ENCODE results near the gene GEMIN7.
A peak's percentile ranks its signal among the peaks of the same experiment; 100 is the strongest.

Gene GEMIN7

DNA sequence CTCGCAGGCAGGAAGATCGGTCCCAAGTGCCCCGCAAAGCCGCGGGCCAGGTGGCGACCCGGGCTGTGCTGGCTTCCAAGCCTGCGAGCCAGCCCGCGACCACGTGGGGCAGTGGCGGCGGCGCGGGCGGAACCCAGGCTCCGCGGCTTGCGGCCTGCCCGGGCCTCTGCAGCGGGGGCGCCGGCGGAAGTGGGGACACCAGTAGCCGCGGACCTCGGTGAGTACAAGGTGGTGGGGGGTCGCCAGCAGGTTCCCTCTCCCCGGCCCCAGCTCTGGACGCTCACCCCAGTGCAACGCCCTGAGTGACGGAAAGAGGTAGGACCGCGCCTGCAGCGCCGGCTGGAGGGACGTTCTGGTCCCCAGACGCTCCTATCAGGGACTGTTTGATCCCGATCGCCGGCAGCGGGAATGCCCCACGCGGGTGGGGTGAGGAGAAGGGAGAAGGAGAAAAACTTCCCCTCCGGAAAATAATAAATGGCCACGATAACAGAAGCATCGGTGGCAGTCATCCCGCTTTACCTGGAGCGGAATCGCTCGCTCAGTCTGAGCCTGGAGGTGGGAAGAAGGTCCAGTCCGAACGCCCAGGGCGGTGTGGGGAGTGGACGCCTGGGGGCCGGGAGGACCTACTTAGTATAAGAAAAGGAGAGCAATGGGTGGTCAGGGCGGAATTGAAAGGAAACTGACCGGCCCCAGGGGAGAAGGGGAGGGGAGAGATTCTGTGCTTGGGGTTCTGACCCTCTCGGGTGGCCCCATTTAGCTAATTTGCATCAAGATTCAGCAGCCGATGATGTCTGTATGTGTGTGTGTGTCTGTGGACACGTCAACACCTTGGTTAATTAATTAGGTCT is at the start of gene GEMIN7:
Gene GEMIN7, plus strand, starts transcription at position 198 of the 848 bp plus-strand sequence. CDS start 10,855 bp downstream, outside the sequence.
- peak within 1 kb of the TSS; percentile 99 for H3K9ac ChIP-seq (ENCODE audit: low read length)
- H3K4me3 ChIP-seq (ENCODE audit: insufficient read depth, low read length, poor library complexity, severe bottlenecking), result peak within 1 kb of the TSS; percentile 100
- peaks cover 27% of the 10 kb centered on the region for H3F3A ChIP-seq (ENCODE audit: insufficient read depth)
- no peak for TF ChIP-seq CTCF (IDR thresholded peaks at IDR 0.05; ENCODE audit: insufficient read depth, low read length, poor library complexity, severe bottlenecking)
- TF ChIP-seq EZH2phosphoT487 (conservative IDR thresholded peaks at IDR 0.05; ENCODE audit: low read length), result no peak
- H4K20me1 ChIP-seq (ENCODE audit: low read depth, low read length), result peaks cover 7% of the 10 kb centered on the region
- no peaks in the 10 kb centered on the region for H3K27me3 ChIP-seq (ENCODE audit: low read length)
- peaks cover 70% of the 10 kb centered on the region for H3K79me2 ChIP-seq (ENCODE audit: insufficient read depth, low read length)
- peak within 1 kb of the TSS; percentile 74 for H3K4me2 ChIP-seq (ENCODE audit: low read depth, low read length, poor library complexity, severe bottlenecking)
- H3K36me3 ChIP-seq (ENCODE audit: low read length), result peaks cover 12% of the 10 kb centered on the region; the same call in 1 of the 2 replicates
- no peaks in the 10 kb centered on the region for H3K9me2 ChIP-seq (replicated peaks; ENCODE audit: insufficient read depth, low read length)
- peak within 1 kb of the TSS; percentile 81 for H3K27ac ChIP-seq (ENCODE audit: low read depth, low read length)
- peak within 1 kb of the TSS; percentile 84 for H2AFZ ChIP-seq (ENCODE audit: low read depth, low read length, severe bottlenecking)
- H3K9me3 ChIP-seq (ENCODE audit: insufficient read depth, low read length), result no peaks in the 10 kb centered on the region

GRCh38 chr19:45030825-45031224 is 48.2 kb upstream of the GEMIN7 start:
- no peak overlapping the region for H3K4me3 ChIP-seq (ENCODE audit: insufficient read depth, low read length, poor library complexity, severe bottlenecking)
- 0 out of 2 replicates have a peak, but pooled peaks cover 3% of the 10 kb centered on the region for H3K79me2 ChIP-seq (ENCODE audit: insufficient read depth, low read length)
- TF ChIP-seq CTCF (IDR thresholded peaks at IDR 0.05; ENCODE audit: insufficient read depth, low read length, poor library complexity, severe bottlenecking), result no peak
- no peak for TF ChIP-seq EZH2phosphoT487 (conservative IDR thresholded peaks at IDR 0.05; ENCODE audit: low read length)
- H3K36me3 ChIP-seq (ENCODE audit: low read length), result peaks cover 17% of the 10 kb centered on the region
- H3K9me3 ChIP-seq (ENCODE audit: insufficient read depth, low read length), result no peaks in the 10 kb centered on the region
- no peak overlapping the region for H3K4me2 ChIP-seq (ENCODE audit: low read depth, low read length, poor library complexity, severe bottlenecking)
- no peak overlapping the region for H3K27ac ChIP-seq (ENCODE audit: low read depth, low read length)
- peaks cover 5% of the 10 kb centered on the region; the same call in 1 of the 2 replicates for H3F3A ChIP-seq (ENCODE audit: insufficient read depth)
- H3K27me3 ChIP-seq (ENCODE audit: low read length), result no peaks in the 10 kb centered on the region
- H3K9me2 ChIP-seq (replicated peaks; ENCODE audit: insufficient read depth, low read length), result no peaks in the 10 kb centered on the region
- no peak overlapping the region for H2AFZ ChIP-seq (ENCODE audit: low read depth, low read length, severe bottlenecking)
- H3K9ac ChIP-seq (ENCODE audit: low read length), result no peak overlapping the region
- H4K20me1 ChIP-seq (ENCODE audit: low read depth, low read length), result no peaks in the 10 kb centered on the region

DNA sequence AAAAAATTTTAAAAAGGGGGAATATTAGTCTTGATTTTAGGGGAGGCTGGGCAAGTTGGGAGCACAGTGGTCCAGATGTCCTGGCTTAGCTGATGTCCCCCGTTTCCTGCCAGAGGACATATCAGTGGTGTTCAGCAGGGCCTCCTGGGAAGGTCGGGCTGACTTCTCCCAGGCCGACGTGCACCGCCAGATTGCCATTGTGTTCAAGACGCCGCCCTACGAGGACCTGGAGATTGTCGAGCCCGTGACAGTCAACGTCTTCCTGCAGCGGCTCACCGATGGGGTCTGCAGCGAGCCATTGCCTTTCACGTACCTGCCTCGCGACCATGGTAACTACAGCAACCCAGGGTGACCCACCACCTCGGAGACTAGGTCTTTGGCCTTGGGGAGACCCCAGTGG is 46.6 kb upstream of the GEMIN7 start:
- H3K79me2 ChIP-seq (ENCODE audit: insufficient read depth, low read length), result 0 out of 2 replicates have a peak, but pooled peaks cover 3% of the 10 kb centered on the region
- peaks cover 13% of the 10 kb centered on the region for H3F3A ChIP-seq (ENCODE audit: insufficient read depth)
- H3K4me2 ChIP-seq (ENCODE audit: low read depth, low read length, poor library complexity, severe bottlenecking), result no peak overlapping the region
- no peaks in the 10 kb centered on the region for H3K9me2 ChIP-seq (replicated peaks; ENCODE audit: insufficient read depth, low read length)
- no peaks in the 10 kb centered on the region for H3K27me3 ChIP-seq (ENCODE audit: low read length)
- H3K4me3 ChIP-seq (ENCODE audit: insufficient read depth, low read length, poor library complexity, severe bottlenecking), result no peak overlapping the region
- no peak overlapping the region for H3K9ac ChIP-seq (ENCODE audit: low read length)
- peaks cover 16% of the 10 kb centered on the region for H3K36me3 ChIP-seq (ENCODE audit: low read length)
- H3K27ac ChIP-seq (ENCODE audit: low read depth, low read length), result no peak overlapping the region
- H4K20me1 ChIP-seq (ENCODE audit: low read depth, low read length), result no peaks in the 10 kb centered on the region
- H2AFZ ChIP-seq (ENCODE audit: low read depth, low read length, severe bottlenecking), result no peak overlapping the region
- no peak for TF ChIP-seq CTCF (IDR thresholded peaks at IDR 0.05; ENCODE audit: insufficient read depth, low read length, poor library complexity, severe bottlenecking)
- TF ChIP-seq EZH2phosphoT487 (conservative IDR thresholded peaks at IDR 0.05; ENCODE audit: low read length), result no peak
- H3K9me3 ChIP-seq (ENCODE audit: insufficient read depth, low read length), result no peaks in the 10 kb centered on the region

All from SU-DHL-6 (cell line).